Fibroblast of lung (primary cell): Measurements from ENCODE around the gene SLC10A6. TPM values are rescaled to one million over a fixed set of nuclear protein-coding genes. Genes with fewer than 3 reads are reported as not detected.

Experiments used
- DNase-seq, 2 donors: peaks; one replicate each; pipeline versions ENCODE4 v3.0.0 to v3.0.0-alpha.2; 2010; ENCODE audit warnings: low read depth in 2 of 2
- H2AFZ ChIP-seq: 2 replicates; pipeline ENCODE4 v1.5.1; 2012; ENCODE audit warnings: low read length, control low read depth, inconsistent platforms
- H3K27ac ChIP-seq: 2 replicates; pipeline ENCODE4 v1.5.1; 2011; ENCODE audit warnings: low read length, control low read depth; ENCODE audit not compliant: insufficient read depth
- H3K27me3 ChIP-seq: 2 replicates; pipeline ENCODE4 v1.5.1; 2011; ENCODE audit warnings: mild to moderate bottlenecking, low read length; ENCODE audit not compliant: control insufficient read depth, insufficient read depth
- H3K36me3 ChIP-seq: 2 replicates; pipeline ENCODE4 v1.5.1; 2011; ENCODE audit warnings: low read length; ENCODE audit not compliant: control insufficient read depth, insufficient read depth
- H3K4me1 ChIP-seq: 2 replicates; pipeline ENCODE4 v1.5.1; 2011; ENCODE audit warnings: low read length; ENCODE audit not compliant: control insufficient read depth, insufficient read depth; ENCODE audit errors: extremely low read depth
- H3K4me2 ChIP-seq: 2 replicates; pipeline ENCODE4 v1.5.1; 2011; ENCODE audit warnings: low read length, control low read depth; ENCODE audit not compliant: insufficient read depth; ENCODE audit errors: extremely low read depth
- H3K4me3 ChIP-seq, 4 experiments: fragments of 200-600 bp in 1 of 4; sonication (generic) in 1 of 4; replicated peaks in 1 of 4; 2 replicates each; pipeline ENCODE4 v1.5.1; 2011 to 2016; ENCODE audit warnings: low read length in 4 of 4, low read depth in 3 of 4, mild to moderate bottlenecking in 3 of 4, control low read depth in 2 of 4, inconsistent platforms in 1 of 4, mixed read lengths in 1 of 4; ENCODE audit not compliant: insufficient read depth in 1 of 4; ENCODE audit errors: control extremely low read depth in 1 of 4
- H3K79me2 ChIP-seq: 2 replicates; pipeline ENCODE4 v1.5.1; 2012; ENCODE audit warnings: mild to moderate bottlenecking, low read length, inconsistent platforms; ENCODE audit not compliant: control insufficient read depth, insufficient read depth
- H3K9ac ChIP-seq: 2 replicates; pipeline ENCODE4 v1.5.1; 2011; ENCODE audit warnings: mild to moderate bottlenecking, low read length, control low read depth; ENCODE audit not compliant: insufficient read depth
- H3K9me3 ChIP-seq: 2 replicates; pipeline ENCODE4 v1.5.1; 2012; ENCODE audit warnings: low read depth, low read length; ENCODE audit not compliant: control insufficient read depth, insufficient read depth
- H4K20me1 ChIP-seq: 2 replicates; pipeline ENCODE4 v1.5.1; 2011; ENCODE audit warnings: low read length; ENCODE audit not compliant: control insufficient read depth, insufficient read depth; ENCODE audit errors: extremely low read depth
- EZH2 ChIP-seq: IDR thresholded peaks from 2 replicates; pipeline ENCODE4 v1.5.1; 2012; ENCODE audit warnings: low read length, control low read depth, mild to moderate bottlenecking; ENCODE audit errors: missing control alignments
- polyA plus RNA-seq, 2 donors: library from polyadenylated mRNA; depleted of rRNA in 1 of 2; stranded (reverse) in 1 of 2; unstranded in 1 of 2; fragments of >200 nt; gene quantifications; 2 replicates each; pipeline ENCODE4 v1.2.1, GENCODE V29; 2011 to 2012; ENCODE audit warnings: missing spikeins in 1 of 2
- total RNA-seq: library from RNA; depleted of rRNA; stranded (reverse); fragments of >200 nt; gene quantifications from 2 replicates; pipeline ENCODE4 v1.2.1, GENCODE V29; 2014
- TF ChIP-seq, protein P1 (sequence below), 2 donors: IDR thresholded peaks in 1 of 2; conservative IDR thresholded peaks in 1 of 2; 1 replicate in 1 of 2; 2 replicates in 1 of 2; pipeline ENCODE4 v1.5.1; 2011 to 2012; ENCODE audit warnings: low read length in 2 of 2, control low read depth in 1 of 2, inconsistent platforms in 1 of 2, low read depth in 1 of 2, mild to moderate bottlenecking in 1 of 2

Gene SLC10A6
- total and polyA plus RNA-seq, 2 donors (not counting 1 experiment from before 2014, with no cell fraction given), result 0.66 TPM; not detected in 1

DNA sequence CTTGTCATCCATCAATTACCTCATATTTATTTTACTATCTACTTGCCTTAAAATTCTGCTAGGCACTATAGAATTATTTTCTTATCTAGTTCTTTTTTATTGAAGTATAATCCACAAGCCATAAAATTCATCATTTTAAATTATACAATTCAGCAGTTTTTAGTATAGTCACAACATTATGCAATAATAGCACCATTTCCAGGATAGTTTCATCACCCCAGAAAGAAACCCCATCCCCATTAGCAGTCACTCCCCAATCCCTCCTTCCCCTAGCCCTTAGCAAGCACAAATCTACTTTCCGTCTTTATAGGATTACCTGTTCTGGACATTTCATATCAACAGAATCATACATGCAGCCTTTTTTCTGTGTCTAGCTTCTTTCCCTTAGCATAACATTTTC lies 15.6 kb downstream of the SLC10A6 start:
- Histone ChIP-seq H3K36me3 (no peaks in the 10 kb centered on the region), H3K4me3 (no peak overlapping the region), H3K9ac (no peak overlapping the region), H3K27me3 (no peaks in the 10 kb centered on the region), H3K79me2 (no peaks in the 10 kb centered on the region), H2AFZ (no peak overlapping the region), H3K9me3 (no peaks in the 10 kb centered on the region), H4K20me1 (no peaks in the 10 kb centered on the region), H3K27ac (no peak overlapping the region), H3K4me2 (no peak overlapping the region), H3K4me1 (peaks cover 17% of the 10 kb centered on the region)
- no peak for DNase-seq
- no peak for TF ChIP-seq EZH2
- TF ChIP-seq, protein P1, sequence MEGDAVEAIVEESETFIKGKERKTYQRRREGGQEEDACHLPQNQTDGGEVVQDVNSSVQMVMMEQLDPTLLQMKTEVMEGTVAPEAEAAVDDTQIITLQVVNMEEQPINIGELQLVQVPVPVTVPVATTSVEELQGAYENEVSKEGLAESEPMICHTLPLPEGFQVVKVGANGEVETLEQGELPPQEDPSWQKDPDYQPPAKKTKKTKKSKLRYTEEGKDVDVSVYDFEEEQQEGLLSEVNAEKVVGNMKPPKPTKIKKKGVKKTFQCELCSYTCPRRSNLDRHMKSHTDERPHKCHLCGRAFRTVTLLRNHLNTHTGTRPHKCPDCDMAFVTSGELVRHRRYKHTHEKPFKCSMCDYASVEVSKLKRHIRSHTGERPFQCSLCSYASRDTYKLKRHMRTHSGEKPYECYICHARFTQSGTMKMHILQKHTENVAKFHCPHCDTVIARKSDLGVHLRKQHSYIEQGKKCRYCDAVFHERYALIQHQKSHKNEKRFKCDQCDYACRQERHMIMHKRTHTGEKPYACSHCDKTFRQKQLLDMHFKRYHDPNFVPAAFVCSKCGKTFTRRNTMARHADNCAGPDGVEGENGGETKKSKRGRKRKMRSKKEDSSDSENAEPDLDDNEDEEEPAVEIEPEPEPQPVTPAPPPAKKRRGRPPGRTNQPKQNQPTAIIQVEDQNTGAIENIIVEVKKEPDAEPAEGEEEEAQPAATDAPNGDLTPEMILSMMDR (conservative IDR thresholded peaks at IDR 0.05 in 1 of 2, IDR thresholded peaks at IDR 0.05 in 1 of 2; ENCODE audit: low read depth in 1 of 2, low read length in 2 of 2), result no peak

DNA sequence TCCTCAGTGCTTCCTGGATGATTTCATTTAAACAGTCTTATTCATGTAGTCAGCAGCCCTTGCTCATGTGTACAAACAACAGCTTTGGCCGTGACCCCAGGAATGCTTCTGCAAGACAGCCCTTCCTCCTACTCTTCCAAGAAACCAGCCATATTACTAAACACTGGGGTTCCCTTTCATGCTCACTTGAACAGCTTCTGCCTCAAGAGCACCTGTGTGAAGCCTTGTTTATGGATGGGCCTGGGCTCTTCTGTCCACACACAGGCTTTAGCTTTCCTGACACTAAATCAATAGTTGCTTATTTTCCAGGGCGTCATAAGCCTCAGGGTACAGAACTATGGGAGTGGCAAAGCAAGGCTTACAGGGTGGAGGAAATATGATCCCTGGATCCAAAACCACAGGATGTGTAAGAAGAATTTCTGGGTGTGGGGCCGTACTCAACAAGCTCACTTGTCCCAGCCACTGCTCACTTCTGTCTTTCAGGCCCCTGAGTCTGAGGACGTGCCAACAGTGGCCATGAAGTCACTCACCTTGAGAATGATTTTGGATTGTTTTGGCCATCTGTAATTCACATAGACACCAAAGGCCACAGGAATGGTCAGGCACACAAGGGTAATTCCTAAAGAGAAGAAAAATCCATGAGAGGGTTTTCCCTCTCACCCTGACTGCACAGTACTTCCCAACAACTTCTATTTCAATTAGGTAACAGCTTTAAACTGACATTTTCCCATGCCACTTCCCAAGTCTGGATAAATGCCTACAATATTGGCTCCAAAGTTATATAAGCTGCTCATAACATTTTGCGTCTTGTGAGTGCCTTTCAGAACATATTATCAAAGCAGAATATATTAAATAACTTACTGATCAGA lies 17.7 kb downstream of the SLC10A6 start:
- Histone ChIP-seq H3K27me3 (no peaks in the 10 kb centered on the region), H3K4me2 (peak overlapping the region; percentile 15), H3K4me1 (peaks cover 15% of the 10 kb centered on the region), H3K9ac (no peak overlapping the region), H3K9me3 (no peaks in the 10 kb centered on the region), H2AFZ (peak overlapping the region; percentile 1), H3K4me3 (no peak overlapping the region), H3K36me3 (no peaks in the 10 kb centered on the region), H3K27ac (peak overlapping the region; percentile 32), H3K79me2 (no peaks in the 10 kb centered on the region), H4K20me1 (no peaks in the 10 kb centered on the region)
- TF ChIP-seq EZH2, result no peak
- TF ChIP-seq, protein P1 (conservative IDR thresholded peaks at IDR 0.05 in 1 of 2, IDR thresholded peaks at IDR 0.05 in 1 of 2; ENCODE audit: low read depth in 1 of 2, low read length in 2 of 2), result no peak
- peak; percentile 92 to 95 for DNase-seq

DNA sequence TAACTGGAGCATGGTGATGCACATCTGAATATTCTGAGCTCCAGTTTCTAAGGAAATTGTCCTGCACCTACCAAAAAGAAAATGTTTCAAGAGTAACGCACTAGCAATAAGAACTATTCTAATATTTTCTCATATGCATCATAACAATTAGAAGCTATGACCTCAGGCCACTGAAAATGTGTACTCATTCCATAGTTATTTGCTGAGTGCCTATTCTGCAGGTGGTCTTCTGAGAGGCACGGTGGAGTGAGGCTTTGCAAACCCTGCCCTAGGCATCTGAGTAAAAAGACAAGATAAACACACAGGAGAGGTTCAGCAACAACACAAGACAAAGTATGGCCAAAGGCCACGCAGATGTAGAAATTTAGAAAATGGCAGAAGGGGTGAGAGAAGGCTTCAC lies 23.7 kb downstream of the SLC10A6 start:
- no peak for TF ChIP-seq EZH2
- Histone ChIP-seq H3K27ac (no peak overlapping the region), H3K4me1 (no peaks in the 10 kb centered on the region), H3K4me3 (no peak overlapping the region), H2AFZ (no peak overlapping the region), H3K4me2 (no peak overlapping the region), H4K20me1 (no peaks in the 10 kb centered on the region), H3K36me3 (no peaks in the 10 kb centered on the region), H3K27me3 (no peaks in the 10 kb centered on the region), H3K79me2 (no peaks in the 10 kb centered on the region), H3K9ac (no peak overlapping the region), H3K9me3 (no peaks in the 10 kb centered on the region)
- DNase-seq, result peak in 1 of 2 donors; percentile 21
